ENCODE data around the gene GRIA4.

The GRIA4 gene

DNA sequence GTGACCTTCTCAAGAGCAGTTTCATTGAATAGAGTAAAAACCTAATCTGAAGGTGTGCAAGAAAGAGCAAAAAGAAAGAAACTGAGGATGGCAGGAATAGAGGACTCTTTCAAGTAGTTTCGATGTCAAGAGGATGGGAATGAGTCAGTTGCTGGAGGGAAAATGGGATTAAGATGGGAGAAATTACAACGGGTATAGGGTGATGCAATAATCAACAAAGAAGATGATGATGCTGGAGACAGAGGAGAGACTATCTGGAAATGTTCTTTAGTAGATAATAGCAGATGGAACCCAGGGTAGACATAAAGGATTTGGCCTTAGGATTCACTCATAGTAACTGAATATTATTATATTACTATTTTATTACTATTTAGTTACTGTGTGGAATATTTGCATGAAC lies 189.4 kb downstream of the GRIA4 start:
- no peak for DNase-seq

DNA sequence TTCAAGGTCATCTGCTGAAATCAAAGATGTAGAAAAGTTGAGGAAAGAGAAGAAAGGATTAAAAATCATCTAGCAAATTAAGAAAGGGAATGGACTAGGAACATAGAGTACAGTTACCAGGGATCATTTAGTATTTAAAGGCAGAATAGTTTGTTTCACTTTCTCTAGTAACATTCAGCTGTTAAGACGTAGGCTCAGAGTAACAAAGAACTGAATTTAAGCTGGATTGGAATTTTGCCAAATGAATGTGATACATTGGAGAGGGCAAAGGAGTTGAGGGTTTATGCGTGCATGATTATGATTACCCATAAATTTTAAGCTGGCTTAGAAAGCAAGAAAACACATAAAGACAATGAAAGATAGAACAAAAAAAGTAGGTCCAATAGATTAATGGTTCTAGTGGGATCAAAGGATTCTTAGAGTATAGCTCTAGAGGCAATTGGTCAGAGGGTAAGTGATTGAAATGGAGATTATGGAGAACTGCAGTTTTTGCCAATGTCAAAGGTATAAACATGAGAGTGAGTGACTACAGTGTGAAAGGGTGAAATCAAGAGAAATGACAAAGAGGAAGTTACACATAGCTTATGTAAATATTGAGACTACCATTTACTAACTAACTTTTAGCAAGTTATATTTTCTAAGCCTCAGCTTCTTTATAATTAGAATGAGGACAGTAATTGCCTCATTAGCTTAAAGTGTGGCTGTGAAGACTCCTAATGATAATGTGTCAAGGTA lies 190.0 kb downstream of the GRIA4 start:
- DNase-seq: no peak

DNA sequence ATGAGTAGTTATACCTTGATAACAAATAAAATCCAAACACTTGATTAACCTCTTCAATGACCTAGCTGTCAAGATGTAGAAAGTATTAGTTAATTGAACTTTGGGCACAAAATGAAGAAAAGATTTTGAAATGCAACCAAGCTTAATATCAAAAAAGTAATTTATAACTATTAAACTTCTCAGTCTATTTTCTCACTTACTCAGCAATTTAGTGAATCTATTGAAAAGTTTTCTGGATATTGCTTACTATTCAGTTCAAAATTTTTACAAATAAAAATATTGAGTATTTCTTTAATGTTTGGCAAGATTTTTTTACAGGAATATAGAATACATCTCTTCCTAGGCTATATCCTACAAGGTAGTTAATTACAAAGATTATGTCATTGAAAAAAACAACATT lies 192.5 kb downstream of the GRIA4 start:
- DNase-seq: no peak

DNA sequence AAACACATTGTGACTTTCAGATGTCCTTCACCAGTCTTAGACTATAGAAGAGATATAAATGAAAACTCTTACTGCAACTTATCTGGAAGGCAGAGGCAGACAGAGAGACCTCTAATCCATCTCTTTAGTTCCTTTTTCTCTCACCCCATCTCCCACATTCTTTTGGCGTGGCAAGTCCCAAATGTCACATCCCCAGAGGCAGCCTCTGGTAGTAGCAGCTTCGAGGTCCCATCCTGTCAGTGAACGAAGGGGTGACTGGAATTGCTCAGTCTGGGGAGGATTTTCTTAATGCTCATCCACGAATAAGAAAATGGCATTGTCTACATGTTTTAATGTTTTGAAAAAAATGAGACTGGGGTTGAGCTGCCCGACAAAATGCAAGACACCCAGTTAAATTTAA lies 201.4 kb downstream of the GRIA4 start:
- no peak for DNase-seq

DNA sequence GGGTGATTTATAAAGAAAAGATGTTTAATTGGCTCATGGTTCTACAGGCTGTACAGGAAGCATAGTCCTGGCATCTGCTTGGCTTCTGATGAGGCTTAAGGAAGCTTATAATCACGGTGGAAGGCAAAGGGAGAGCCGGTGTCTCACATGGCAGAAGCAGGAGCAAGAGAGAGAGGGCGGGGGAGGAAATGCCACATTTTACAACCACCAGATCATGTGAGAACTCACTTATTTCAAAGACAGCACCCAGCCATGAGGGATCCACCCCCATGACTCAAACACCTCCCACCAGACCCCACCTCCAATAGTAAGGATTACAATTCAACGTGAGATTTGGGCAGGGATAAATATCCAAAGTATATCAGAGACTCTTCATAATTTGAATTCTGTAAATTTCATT lies 211.5 kb downstream of the GRIA4 start:
- DNase-seq: no peak

DNA sequence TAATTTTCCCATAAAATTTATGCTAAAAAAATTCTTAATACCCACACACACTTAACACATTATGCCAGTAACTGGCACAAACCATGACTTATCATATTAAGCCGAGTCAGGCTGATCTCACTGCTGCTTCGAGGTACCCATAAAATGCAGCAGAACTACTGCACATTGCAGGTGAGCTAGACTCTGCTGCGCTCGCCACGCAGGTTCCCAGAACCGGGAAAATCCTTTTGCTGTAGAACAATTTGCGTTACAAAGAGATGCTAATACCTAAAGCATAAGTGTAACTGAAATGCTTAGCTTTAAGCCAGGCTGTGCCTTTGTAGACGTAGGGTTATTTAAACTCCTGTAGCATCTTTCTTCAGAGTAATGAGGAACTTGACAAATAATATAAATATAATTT lies 211.9 kb downstream of the GRIA4 start:
- no peak for DNase-seq

DNA sequence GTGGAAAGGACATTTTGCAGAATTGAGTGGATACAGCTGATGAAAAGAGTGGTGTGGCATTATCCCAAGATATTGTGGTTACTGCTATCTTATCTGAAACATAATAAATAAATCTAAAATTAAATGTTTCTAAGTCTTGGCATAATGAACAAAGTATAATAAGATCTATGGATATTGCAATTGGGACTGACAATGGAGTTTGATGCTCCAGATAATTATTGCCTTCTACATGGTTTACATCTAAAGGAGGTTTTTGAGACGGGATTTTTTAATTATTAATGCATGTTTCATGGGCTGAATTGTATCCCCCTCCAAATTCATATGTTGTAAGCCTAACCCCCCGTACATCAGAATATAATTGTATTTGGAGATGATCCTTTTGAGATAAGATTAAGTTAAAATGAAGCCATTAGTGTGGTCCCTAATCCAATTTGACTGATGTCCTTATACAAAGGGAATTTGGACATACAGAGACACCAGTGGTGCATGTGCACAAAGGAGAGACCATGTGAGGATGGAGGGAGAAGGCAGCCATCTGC lies 213.7 kb downstream of the GRIA4 start:
- no peak for DNase-seq

DNA sequence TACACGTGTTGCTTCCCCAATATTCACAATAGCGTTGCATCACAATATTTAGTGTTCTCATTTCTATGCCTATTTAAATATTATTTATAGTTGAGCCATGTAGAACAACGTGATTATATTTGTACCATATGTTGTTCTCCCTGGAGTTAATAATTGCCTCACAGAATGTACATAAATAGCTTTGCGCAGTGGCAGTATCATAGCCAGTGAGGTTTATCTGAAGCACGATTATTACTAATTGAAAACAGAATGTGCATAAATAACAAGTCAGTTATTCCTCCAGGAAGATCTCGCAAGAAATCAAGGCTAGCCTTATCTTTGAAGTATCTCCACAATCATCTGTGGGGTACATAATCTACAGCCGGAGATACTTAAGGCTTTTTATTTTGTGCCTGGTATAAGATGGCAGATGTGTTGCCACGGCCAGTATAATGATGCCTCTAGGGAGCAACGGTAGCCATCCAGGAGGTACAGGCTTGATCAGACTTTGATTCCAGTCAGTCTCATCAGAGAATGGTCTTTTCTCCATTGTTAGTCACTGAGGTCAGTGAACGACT lies 214.7 kb downstream of the GRIA4 start:
- no peak for DNase-seq

DNA sequence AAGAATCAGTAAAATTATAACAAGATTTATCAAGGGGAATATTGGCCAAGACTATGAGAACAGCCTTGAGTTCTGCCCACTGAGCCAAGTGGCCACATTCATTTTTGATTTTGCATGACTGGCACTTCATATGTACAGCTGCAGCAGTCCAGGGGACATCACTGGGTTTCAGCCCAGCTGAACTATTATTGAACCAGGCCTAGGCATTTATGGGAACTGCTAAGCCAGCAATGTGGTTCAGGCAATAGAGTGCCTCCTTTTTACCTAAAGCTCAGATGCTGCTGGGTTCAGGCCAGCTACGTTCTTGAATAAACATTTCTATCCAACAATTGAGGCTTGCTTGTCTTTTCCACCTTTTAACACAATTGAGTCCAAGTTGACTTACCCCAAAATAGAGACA lies 215.3 kb downstream of the GRIA4 start:
- DNase-seq: no peak

DNA sequence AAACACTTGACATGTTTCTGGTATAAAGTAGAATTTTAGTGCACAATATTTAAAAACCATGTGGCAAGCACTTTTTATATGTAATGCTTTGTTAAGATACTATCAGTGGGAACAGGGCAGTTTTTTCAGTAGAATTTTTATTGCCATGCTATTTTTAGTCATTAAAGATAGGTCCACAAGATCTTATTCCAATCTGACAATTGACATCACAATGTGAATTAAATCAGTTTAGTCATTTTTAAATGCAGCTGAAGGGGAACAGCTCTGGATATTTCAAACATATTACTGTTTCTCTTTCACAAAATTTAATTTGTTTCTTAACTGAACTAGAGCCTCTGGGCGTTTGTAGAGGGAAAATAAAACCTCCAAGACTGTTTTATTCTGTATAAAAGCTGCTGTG lies 218.0 kb downstream of the GRIA4 start:
- DNase-seq: no peak

DNA sequence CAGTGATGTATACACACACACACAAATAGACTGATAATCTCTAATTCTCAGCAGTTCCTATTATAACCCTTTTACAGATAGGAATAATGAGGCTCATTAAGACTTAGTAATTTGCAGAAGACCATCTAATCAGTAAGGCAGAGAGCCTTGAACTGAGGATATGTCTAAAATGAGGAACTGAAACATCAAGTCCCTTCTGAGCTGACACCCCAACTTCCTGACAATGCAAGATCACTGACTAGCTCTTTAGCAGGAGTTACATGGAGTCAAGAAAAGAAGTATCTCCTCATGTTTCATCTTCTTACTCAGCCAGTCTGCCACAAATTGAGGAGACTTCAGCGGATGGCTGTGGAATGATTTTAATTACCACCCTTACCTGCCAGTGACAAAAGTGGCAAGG lies 219.2 kb downstream of the GRIA4 start:
- peak; percentile 12 to 25 for DNase-seq

DNA sequence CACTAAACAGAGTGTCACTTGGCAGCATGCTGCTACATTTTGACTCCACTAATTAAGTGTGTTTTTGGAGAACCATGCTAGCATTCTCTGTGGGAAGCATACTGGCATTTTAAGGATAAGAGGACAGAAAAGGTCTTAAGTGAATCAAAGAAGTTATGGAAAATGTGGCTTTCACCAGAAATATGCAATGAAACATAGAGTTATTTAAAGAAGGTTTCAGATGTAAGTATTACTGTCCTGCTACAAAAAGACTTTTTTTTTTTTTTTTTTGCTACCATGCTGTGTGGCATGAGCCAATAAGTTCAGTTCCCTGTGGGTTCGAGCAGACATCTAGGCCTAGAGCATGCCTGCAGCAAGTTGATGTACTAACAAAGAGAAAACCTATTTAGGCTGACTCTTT lies 224.6 kb downstream of the GRIA4 start:
- DNase-seq: no peak

DNA sequence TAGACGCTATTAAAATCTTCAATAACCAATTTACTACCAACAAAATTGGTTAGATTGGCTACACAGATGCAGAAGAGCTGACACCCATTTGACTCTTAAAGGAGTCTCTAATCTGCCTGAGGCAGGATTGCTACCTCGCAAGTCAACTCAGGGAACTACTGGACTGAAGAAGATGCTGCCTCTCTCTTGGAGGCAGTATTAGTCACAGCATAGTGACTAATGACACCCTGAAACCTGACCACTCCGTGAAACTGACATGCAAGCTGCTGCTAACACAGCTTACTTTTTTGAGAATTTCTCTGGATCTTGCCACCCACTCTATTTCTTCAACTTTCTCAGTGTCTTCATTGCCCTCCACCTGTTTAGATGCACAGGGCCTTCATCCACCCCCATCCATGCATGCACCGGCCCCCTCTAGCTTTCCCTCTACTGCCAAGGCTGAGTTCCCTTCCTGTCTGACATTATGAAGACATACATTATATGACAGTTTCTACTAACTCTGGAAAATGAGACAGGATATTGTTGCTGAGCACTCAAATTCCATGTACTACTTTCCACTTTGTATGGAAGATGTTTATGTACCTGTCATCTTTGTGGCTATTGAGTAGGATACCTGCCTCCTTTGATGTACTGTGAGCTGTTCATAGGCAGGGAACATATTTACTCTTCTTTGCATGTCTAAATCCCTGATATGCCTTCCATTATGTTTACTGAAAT lies 229.0 kb downstream of the GRIA4 start:
- DNase-seq: no peak

DNA sequence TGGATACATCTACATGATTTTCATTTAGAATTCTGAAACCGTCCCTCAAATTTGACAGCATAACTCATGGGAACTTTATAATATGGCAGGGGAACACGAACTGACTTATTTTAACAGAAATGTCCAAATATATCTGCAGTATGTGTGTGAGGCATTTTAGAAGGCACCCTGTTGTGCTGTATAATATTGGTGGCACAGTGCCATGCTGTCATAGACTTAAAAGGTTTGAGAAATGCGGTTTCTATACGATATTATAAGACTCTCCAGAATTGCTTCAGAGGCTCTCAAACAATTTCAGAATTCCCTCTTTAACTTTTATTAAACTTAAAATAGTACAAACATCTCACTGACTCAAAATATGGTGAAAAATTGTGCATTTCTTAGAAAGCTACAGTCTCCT lies 230.5 kb downstream of the GRIA4 start:
- DNase-seq: no peak

DNA sequence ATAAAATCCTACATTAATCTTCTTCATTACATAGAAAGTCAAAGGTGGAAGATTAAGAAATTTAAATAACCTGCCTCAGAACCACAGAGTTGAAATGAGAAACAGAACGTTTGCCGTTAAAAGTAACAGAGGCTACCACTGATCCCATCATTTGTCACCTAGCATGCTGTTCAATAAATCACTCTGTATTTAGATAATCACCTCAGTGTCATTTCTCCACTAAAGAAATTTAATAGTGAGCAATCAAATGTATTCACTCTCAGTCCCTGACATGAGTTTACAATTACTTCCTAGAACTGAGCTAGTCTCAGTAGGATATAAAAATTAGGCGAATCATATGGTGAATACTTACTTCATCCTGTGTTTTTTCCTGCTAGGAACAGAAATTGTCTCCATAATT lies 242.5 kb downstream of the GRIA4 start:
- DNase-seq: no peak

DNA sequence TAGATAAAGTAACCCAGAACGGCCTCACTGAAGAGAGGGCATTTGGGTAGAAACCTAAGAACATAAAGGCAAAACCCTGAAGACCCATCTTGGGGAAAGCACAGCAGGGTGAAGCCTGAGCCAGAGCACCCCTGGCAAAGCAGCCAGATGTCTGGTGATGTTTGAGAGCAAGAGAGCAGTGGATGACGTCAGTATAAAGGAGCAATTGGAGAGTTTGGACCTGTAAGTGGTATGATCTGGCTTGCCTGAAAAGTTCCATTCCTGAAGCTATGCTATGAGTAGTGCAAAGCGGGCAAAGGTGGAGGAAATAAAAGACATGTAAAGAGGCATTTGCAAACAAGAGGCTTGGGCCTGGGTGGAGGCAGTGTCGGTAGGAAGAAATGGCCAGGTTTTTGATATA lies 244.4 kb downstream of the GRIA4 start:
- DNase-seq: no peak

DNA sequence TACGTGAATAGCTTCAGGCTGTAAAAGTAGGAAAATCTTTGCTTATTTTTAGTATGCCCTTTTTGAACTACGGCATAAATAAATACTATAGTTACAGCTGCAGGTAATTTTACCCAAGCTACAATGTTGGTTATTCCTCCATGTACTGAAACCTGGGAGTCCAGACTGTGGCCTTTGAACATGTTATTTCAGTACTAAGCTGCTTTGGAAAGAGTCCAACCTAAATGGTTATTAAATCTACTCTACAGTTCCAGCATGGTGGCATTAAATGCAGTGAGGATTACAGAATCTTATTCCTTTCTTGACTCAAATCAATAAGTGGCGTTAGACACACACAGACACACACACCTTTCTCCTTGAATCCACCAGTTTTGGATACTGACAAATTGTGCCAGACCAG lies 247.1 kb downstream of the GRIA4 start:
- no peak for DNase-seq

DNA sequence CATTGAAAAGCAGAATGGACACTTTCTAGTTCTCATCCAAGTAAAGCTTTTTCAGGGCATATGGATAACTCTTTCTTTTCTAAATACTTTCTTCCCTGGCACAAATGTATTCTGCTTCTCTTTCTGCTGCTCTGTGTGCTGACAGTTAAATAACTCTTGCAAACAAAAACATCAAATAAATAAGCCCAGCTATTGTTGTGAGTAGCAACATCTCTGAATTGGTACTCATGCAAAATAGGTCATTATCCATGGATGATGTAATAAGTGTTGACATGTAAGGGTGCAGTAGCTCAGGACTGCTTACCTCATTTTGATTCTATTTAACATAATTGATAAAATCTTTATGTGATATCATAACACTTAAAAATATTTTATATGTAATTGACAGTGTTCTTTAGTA lies 247.9 kb downstream of the GRIA4 start:
- DNase-seq: no peak

DNA sequence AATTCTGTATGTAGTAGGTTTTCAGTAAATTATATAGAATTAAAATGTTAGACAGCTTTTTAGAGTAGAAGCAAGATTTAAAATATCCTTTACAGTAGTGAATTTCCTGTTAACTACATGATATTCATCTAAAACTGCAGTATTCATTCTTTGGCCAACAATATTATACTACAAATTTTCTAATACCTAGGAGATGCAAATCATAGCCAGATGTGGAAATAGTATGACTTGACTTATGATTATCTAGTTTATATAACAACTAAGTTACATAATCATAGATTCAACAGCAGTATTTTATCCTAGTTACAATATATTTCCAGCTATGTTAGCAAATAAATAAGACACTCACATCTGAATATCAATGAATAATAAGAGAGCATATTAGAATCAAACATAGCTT lies 249.0 kb downstream of the GRIA4 start:
- DNase-seq: no peak

DNA sequence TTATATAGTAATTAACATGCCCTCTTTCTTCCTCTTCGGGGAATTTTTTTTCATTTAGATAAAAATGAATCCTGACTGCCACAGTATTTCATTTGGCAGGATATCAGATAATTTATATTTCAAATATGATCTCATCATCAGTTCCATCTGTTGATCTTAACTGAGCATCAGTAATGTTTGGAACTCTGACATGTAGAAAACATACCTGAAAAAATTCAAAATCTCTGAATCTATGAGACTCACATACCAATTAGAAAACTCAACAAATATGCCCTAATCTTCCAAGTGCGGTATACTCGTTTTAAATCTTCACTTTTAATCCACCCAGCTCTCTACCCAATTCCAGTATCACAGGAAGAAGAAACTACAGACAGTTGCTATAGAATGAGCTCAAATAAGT lies 250.2 kb downstream of the GRIA4 start:
- no peak for DNase-seq

DNA sequence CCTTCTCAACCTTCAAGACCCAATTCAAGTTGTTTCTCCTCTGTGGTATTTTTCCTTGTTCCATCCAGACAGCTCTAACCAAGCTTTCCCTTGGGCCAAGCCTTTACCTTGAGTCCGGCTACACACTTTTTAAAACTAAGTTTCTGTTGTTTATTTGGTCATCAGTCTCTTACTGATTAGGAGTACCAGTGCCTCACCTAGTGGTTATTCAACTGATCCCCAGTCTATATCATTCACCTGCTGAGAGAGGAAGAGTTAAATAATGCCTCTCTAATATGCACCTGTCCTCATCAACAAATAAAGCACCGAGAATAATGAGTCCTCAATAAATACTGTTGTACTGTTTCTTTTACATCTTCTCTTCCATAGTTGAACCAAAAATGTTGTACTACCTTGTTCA lies 251.4 kb downstream of the GRIA4 start:
- no peak for DNase-seq

DNA sequence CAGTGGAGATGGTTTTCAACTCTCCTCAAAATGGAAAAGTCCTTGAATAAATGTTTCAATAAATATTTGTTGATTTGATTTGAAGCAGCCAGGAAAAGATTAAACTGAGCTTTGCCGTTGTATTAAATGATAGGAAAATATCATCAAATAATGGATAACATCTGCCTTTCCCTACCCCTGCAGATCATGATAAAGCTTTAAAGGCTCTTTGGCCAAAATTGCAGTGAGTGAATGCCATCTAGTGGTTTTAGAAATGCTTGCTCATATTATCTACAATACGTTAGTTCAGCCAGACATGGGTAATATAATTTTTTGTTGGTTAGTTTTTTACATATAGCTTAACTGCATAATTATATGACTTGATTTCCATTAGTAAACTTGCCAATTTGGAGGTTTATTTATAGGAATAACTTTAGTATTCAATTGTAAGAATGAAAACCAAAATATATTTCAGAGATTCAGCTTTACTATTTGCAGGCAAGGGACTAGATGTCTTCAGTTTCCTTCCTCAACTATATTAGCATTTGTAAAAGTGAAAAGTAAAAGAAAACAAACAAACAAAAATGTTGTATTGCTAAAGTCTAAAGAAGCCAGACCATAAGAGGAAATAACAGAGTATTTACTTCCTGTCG lies 253.0 kb downstream of the GRIA4 start:
- peak; percentile 42 to 76 for DNase-seq

DNA sequence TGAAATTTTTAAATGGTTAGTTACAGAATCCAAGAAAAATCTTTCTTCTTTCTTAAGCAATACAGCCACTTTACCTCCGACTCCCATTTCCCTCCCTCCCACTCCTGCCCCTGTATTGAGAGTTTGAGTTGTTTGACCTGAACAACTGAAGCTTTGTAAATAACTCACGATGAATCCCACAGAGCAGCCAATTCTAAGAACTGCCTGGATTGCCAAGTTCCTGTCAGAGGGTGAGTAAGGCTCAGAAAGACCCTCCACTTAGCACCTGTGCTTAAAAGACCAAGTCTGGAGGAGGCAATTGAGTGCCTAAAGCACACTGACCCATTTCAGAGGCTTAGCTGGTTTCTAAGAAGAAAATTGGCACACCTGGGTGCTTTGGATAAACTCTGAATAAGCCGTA lies 253.7 kb downstream of the GRIA4 start:
- no peak for DNase-seq

DNA sequence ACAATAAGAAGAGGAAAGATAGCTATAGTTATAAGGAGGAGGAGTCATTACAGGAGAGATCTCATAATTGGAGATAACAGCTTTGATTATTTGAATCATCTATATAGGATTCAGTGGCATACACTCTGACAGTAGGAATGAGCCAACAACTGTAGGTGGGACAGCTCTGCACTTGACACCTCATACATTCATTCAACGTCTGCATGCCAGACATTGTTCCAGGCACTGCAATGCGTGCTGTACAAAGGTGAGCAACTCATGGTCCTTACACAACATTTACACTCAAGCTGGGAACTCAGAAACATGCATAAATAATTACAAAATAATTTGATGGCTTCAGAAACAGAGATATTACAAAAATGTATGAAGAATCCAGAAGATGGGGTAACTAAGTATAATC lies 257.9 kb downstream of the GRIA4 start:
- DNase-seq: no peak

Measured in inflammatory macrophage treated with lipopolysaccharide for 1 hour (primary cell).